Testis (tissue), 3 donors: ENCODE data around the gene MN1. TPM values are rescaled to one million over a fixed set of nuclear protein-coding genes. Genes with fewer than 3 reads are reported as not detected.

ENCODE experiments used
- DNase-seq: peaks from one replicate; pipeline ENCODE4 v3.0.0-alpha.2; 2019
- H3K27ac ChIP-seq, 2 donors: fragments of 200-600 bp; sonication (generic); one replicate each; pipeline ENCODE4 v1.5.1; 2019
- H3K27me3 ChIP-seq: fragments of 200-600 bp; sonication (generic); one replicate; pipeline ENCODE4 v1.5.1; 2019
- H3K36me3 ChIP-seq: fragments of 200-600 bp; sonication (generic); one replicate; pipeline ENCODE4 v1.5.1; 2017; ENCODE audit warnings: low read depth; ENCODE audit errors: missing control alignments
- H3K4me1 ChIP-seq: fragments of 200-600 bp; sonication (generic); one replicate; pipeline ENCODE4 v1.5.1; 2019
- H3K4me3 ChIP-seq, 2 donors: fragments of 200-600 bp; sonication (generic); one replicate each; pipeline ENCODE4 v1.5.1; 2017 to 2019
- H3K9me3 ChIP-seq: fragments of 200-600 bp; sonication (generic); one replicate; pipeline ENCODE4 v1.5.1; 2017
- POLR2A ChIP-seq: fragments of 450-650 bp; IDR thresholded peaks from one replicate; pipeline ENCODE4 v1.6.1; 2017; ENCODE audit warnings: antibody characterized with exemption, mild to moderate bottlenecking, moderate library complexity
- WGBS, 2 donors: methylation state at CpG; one replicate each; pipeline ENCODE4 v1.1.5; 2018; 5-methylcytosine and 5-hydroxymethylcytosine counted together
- intact Hi-C: fragments of 100-400 bp; cut with DNase I; formaldehyde crosslinking; loops from one replicate; pipeline ENCODE4 v1.15.1; 2023; ENCODE audit warnings: low total_unique reads
- polyA plus RNA-seq: library from polyadenylated mRNA; stranded (reverse); fragments of 350-450 nt; fragmentation: Illumina TruSeq; extraction: RNeasy Lipid Tissue Mini Kit (QIAGEN cat#74804); gene quantifications from one replicate; pipeline ENCODE4 v1.2.3, GENCODE V29; 2014; ENCODE audit warnings: low read depth, low replicate concordance; ENCODE audit not compliant: insufficient read depth
- total RNA-seq, 2 donors: library from RNA; depleted of rRNA; stranded (reverse); fragments of >200 nt; gene quantifications; one replicate each; pipeline ENCODE4 v1.2.3, GENCODE V29; 2016
- TF ChIP-seq, protein P1 (sequence below), 3 experiments: fragments of 450-650 bp in 2 of 3; fragments of 200-600 bp in 1 of 3; sonication (generic) in 1 of 3; IDR thresholded peaks; one replicate each; pipeline ENCODE4 v1.5.1; 2016 to 2019; ENCODE audit warnings: antibody characterized with exemption in 3 of 3, mild to moderate bottlenecking in 2 of 3, moderate library complexity in 1 of 3

MN1 gene
- total and polyA plus RNA-seq, 3 donors from 2014 or later = 3.2 to 5.6 (median 4.3) TPM

- Histone ChIP-seq H3K4me1 (peaks cover 14% of the 10 kb centered on the region), H3K27me3 (no peaks in the 10 kb centered on the region), H3K27ac (no peak overlapping the region), H3K4me3 (no peak overlapping the region), H3K36me3 (no peaks in the 10 kb centered on the region), H3K9me3 (no peaks in the 10 kb centered on the region)
- TF ChIP-seq, protein P1, sequence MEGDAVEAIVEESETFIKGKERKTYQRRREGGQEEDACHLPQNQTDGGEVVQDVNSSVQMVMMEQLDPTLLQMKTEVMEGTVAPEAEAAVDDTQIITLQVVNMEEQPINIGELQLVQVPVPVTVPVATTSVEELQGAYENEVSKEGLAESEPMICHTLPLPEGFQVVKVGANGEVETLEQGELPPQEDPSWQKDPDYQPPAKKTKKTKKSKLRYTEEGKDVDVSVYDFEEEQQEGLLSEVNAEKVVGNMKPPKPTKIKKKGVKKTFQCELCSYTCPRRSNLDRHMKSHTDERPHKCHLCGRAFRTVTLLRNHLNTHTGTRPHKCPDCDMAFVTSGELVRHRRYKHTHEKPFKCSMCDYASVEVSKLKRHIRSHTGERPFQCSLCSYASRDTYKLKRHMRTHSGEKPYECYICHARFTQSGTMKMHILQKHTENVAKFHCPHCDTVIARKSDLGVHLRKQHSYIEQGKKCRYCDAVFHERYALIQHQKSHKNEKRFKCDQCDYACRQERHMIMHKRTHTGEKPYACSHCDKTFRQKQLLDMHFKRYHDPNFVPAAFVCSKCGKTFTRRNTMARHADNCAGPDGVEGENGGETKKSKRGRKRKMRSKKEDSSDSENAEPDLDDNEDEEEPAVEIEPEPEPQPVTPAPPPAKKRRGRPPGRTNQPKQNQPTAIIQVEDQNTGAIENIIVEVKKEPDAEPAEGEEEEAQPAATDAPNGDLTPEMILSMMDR (IDR thresholded peaks at IDR 0.05) = no peak
- no peak for TF ChIP-seq POLR2A
- 83 to 90% methylated on average over 16 of the region's 16 CpGs for WGBS, 2 donors
- intact Hi-C loops = no loop called here
- DNase-seq = no peak
These were observed 29.2 kb downstream of the MN1 start for GRCh38 chr22:27772081-27772983.

GRCh38 chr22:27771637-27772036, 29.9 kb downstream of the MN1 start:
- Histone ChIP-seq H3K27me3 (no peaks in the 10 kb centered on the region), H3K27ac (no peak overlapping the region), H3K4me3 (no peak overlapping the region), H3K4me1 (peaks cover 11% of the 10 kb centered on the region), H3K36me3 (no peaks in the 10 kb centered on the region), H3K9me3 (no peaks in the 10 kb centered on the region)
- TF ChIP-seq, protein P1 (IDR thresholded peaks at IDR 0.05) = no peak
- TF ChIP-seq POLR2A = no peak
- intact Hi-C loops = no loop called here
- no peak for DNase-seq
- WGBS, 2 donors = 93 to 97% methylated on average over 5 of the region's 5 CpGs

- no peaks in the 10 kb centered on the region for H3K4me1 ChIP-seq
- TF ChIP-seq POLR2A = no peak
- TF ChIP-seq, protein P1 (IDR thresholded peaks at IDR 0.05) = no peak
- no peaks in the 10 kb centered on the region for H3K9me3 ChIP-seq
- WGBS, 2 donors = 81 to 90% methylated on average over 3 of the region's 3 CpGs
- no peaks in the 10 kb centered on the region for H3K27me3 ChIP-seq
- no peaks in the 10 kb centered on the region for H3K36me3 ChIP-seq
- no peak for DNase-seq
- no peak overlapping the region for H3K4me3 ChIP-seq
- intact Hi-C loops = no loop called here
- no peak overlapping the region for H3K27ac ChIP-seq
These were observed 32.5 kb downstream of the MN1 start for GRCh38 chr22:27769012-27769411.

DNA sequence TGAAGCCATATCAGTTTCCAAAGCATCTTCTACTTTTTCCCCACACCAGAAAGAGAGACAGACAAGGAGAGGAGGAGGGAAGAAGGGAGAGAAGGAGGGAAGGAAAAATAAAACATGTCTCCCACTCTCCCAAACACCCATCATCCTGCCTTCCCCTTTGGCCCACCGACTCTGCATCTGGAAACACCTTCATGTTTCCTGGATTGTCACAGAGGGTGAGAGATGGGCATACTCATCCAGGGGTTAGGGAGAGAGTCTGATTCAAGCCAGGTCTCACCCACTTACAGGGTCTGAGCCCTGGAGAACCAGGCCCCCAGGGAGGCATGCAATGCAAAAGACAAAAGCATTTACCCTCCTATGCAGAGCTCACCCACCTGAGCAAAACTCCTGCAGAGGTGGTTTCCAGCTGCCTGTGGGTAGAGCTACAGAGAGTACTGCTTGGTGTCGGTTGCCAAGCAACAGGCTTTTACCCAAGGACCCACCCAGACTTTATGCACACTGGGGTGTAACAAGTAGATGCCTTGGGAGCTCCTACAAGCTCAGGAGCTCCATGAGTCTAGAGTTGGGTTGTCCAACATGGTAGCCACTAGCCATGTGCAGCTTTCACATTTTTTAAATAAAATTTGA, 33.4 kb downstream of the MN1 start:
- intact Hi-C loops = no loop called here
- H3K4me1 ChIP-seq = no peaks in the 10 kb centered on the region

More for the DNA sequence above, 33.4 kb downstream of the MN1 start:
- no peaks in the 10 kb centered on the region for H3K36me3 ChIP-seq
- no peaks in the 10 kb centered on the region for H3K9me3 ChIP-seq
- DNase-seq = no peak
- no peak overlapping the region for H3K27ac ChIP-seq
- WGBS, 2 donors = 82 to 88% methylated on average over 2 of the region's 2 CpGs
- no peak overlapping the region for H3K4me3 ChIP-seq
- TF ChIP-seq, protein P1 (IDR thresholded peaks at IDR 0.05) = no peak
- TF ChIP-seq POLR2A = no peak
- no peaks in the 10 kb centered on the region for H3K27me3 ChIP-seq
